H1 (cell line): Measurements from ENCODE around the gene TMEM163. TPM values are rescaled to one million over a fixed set of nuclear protein-coding genes. Genes with fewer than 3 reads are reported as not detected.

Experiments used
- RNF2 ChIP-seq: fragments of 200-900, 300-1000 bp; sonication (generic); IDR thresholded peaks from 2 replicates; pipeline ENCODE4 v1.7.1; 2016; ENCODE audit warnings: borderline replicate concordance, low read depth, mild to moderate bottlenecking, antibody characterized with exemption, low read length; ENCODE audit not compliant: poor library complexity, severe bottlenecking; ENCODE audit errors: missing control alignments
- polyA plus RNA-seq, 7 experiments: library from polyadenylated mRNA; depleted of rRNA in 3 of 7; stranded (reverse) in 5 of 7; unstranded in 2 of 7; fragments of >200 nt in 5 of 7; fragments of 200-250 nt in 2 of 7; gene quantifications; 1 replicate in 5 of 7; 2 replicates in 1 of 7; 4 replicates in 1 of 7; pipeline versions ENCODE4 v1.2.1 to v1.2.3, GENCODE V29; 2011 to 2013; ENCODE audit warnings: missing spikeins in 2 of 7, mixed read lengths in 2 of 7
- total RNA-seq: library from RNA; stranded (reverse); fragmentation: NEBNext Ultra II Directional; extraction: Animal tissue kit (Norgen Biotek cat#: 25700); gene quantifications from 2 replicates; pipeline ENCODE4 v1.2.1, GENCODE V29; 2021

The TMEM163 gene
- total and polyA plus RNA-seq, 2 of the 8 experiments (the other 6 are each of a cell fraction or from before 2014, with no cell fraction given) = 2.8 to 3.2 TPM

GRCh38 chr2:134625311-134625710, 93.5 kb downstream of the TMEM163 start (continued):
- no peak for TF ChIP-seq RNF2
